Activated CD8-positive, alpha-beta memory T cell treated with anti-CD3 and anti-CD28 coated beads for 48 hours (primary cell): ENCODE measurements around the gene TRAPPC3L.

Source experiments
- DNase-seq, 3 experiments: peaks; one replicate each; pipeline ENCODE4 v3.0.0-alpha.2; 2020; ENCODE audit warnings: low read depth in 2 of 3, low spot score in 2 of 3

The TRAPPC3L gene

DNA sequence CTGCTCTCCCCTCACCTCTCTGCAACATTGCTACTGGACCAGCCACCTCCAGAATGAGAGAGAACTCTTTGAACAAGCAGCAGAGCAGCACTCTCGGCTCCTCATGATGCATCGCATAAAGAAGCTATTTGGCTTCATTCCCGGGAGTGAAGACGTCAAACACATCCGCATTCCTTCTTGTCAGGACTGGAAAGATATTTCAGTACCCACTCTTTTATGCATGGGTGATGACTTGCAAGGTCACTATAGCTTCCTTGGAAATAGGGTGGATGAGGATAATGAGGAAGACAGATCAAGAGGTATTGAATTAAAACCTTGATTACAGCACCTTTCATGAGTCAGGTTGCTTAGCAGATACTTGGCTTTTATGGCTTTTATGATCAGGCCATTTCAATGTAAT lies 12.4 kb upstream of the TRAPPC3L start:
- DNase-seq: no peak

DNA sequence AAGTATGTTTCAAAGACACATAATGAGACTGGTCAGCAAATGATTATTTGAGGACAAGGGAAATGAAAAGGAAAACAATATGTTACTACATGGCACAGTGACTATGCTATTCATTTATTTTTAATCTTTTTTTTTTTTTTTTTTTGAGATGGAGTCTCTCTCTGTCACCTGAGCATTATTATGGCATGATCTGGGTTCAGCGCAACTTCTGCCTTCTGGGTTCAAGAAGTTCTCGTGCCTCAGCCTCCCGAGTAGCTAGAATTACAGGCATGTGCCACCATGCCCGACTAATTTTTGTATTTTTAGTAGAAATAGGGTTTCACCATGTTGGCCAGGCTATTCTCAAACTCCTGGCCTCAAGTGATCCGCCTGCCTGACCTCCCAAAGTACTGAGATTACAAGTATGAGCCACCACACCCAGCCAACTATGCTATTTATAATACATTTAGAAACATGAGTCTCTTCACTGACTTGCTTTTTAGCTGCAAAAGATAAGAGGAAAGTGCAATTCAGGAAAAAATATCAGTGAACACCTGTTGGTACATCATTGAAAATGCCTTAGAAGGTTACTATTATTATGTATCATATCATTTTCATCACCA lies 11.4 kb upstream of the TRAPPC3L start:
- DNase-seq: no peak

DNA sequence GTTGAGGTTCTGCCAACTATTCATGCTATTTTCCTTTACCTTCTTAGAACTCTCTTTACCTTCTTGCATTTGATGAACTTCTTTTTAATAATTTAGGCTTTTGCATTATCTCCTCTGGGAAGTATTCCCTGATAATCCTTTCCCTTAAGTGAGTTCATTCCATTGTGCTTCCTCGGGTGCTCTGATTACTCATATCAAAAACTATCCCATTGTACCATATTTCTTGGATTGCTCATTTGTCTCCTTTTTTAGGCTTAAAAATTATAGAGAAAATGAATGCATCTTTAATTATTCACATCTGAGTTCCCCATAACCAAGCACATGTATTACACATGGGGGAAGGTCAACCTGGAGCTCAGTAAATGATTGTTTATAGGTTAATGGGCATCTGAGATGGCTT lies 10.6 kb upstream of the TRAPPC3L start:
- DNase-seq: no peak

DNA sequence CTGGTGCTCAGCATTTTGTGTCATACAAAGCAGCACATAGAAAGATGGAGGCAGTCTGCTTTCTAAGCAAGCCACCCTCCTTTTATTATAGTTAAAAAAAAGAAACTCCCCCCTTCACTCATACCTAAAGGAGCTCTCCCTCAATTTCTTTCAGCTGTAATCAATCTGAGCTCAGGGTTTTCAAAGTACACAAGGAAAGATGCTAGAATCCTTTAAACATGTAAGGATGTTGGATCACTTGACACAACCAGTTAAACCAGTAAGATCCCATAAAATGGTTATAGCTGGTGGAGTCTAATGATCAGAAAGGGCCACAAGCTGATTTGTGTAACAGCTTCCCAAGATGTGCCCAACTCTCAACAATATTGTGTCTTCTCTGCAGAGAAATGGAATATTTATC lies 8.0 kb upstream of the TRAPPC3L start, which contains the start of gene CALHM4:
CALHM4 (plus strand) TSS at position 301 of the 400 bp plus-strand sequence; CDS start at position 344, 43 bp downstream.
- DNase-seq: no peak

DNA sequence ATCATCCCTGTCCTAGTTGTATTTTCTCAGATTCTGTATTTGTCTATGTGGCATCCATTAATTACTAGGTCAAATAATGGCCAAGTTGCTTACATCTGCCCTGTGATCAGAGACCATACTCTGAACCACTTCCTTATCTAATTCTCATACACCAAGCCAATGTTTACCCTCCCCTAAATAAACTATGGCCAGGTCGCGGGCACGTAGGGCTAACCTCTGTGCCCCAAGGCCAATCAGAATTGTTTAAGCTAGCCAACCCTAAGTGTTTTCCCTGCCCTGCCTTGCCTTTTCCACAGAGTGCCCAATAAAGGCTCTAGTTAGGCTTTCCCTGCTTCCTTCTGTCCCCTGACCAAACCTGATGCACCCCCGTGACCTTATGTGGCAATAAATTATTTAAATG lies 5.3 kb upstream of the TRAPPC3L start:
- DNase-seq: no peak

DNA sequence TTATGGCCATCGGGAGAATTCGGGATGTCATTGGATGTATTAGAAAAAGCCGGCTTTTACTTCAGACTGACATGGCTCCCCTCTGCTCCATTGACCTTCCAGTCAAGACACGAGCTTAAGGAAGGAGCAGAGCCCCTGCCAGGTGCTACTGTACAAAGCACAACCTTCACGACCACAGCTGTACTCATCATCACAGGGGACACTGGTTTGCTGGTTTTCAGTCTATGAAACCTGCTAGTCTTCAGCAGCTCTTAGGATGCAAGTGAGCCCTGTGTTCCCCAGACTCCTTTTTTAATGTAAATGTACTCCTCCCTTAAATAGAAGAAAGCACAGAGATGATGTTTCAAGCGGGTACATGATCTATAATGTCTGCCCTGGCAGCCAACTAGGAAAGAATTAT lies 1.9 kb upstream of the TRAPPC3L start:
- no peak for DNase-seq

DNA sequence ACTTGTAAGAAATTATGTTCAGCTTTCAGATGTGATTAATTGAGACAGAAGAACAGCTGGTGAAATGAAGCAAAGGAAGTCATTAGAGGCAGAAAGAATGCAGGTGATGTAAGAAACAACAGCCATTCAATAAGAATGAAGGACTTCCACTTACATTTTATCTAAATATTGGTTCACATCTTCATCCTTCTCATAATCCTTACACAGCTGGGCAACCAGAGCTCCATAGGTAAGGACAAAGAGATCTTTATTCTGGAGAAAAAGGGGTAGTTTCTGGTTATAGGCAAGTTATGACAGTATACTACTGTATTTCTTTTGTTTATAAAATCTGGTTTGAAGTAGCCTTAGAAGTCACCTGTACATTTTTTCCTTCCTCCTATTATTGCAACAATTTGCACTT lies 2.3 kb downstream of the TRAPPC3L start:
- no peak for DNase-seq

DNA sequence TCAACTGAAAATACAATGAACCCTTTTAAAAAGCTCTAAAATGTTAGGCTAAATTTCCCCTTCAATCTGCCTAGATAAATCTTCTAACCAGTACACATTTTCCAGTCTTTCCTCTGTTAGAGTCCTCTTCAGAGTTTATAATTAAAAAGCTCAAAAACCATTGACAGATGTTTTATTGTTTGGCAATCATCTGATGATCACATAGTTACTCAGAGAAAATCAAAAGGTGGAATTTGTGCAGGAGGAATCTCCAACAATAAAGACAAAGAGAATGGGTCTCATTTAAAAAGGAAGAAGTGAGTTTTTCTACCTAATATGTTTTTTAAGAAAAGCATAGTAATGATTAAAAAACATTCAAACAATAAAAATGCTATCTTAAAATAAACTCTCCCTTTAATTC lies 3.1 kb downstream of the TRAPPC3L start:
- DNase-seq: no peak

DNA sequence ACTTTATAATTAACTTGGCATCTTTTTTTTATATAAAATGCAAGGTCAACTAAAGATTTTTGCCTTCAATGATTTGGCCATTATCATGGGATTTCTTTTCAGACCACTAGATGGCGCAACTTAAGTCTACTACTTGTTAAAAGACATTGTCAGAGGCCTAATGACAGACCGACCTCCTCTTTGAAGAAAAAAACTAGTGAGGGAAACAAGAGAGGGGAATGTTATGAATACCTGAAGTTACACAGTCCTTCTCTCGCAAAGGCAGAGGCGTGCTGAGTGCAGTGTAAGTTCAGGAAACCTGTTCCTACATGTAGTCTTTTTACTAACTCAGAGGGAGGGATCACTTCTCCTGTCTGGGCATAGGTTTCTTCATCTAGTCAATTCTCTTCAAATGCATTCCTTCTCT lies 9.3 kb downstream of the TRAPPC3L start:
- DNase-seq: no peak

DNA sequence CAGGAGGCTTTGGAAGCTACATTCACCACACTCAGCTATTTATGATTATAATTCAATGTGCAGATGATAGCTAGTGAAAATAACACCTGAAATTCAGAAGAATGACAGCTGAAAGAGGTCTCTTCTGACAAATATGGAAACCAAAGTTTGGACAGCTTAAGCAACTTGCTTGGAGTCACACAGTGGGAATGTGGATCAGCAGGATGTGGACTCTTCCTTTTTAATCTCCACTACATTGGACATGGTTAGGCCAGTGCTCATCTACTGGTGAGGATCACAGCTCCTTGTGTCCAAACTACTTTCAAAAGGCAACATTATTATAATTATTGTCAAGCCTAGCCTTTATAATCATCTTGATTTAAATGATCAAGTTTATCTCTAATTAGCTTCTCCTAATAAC lies 10.4 kb downstream of the TRAPPC3L start:
- no peak for DNase-seq

DNA sequence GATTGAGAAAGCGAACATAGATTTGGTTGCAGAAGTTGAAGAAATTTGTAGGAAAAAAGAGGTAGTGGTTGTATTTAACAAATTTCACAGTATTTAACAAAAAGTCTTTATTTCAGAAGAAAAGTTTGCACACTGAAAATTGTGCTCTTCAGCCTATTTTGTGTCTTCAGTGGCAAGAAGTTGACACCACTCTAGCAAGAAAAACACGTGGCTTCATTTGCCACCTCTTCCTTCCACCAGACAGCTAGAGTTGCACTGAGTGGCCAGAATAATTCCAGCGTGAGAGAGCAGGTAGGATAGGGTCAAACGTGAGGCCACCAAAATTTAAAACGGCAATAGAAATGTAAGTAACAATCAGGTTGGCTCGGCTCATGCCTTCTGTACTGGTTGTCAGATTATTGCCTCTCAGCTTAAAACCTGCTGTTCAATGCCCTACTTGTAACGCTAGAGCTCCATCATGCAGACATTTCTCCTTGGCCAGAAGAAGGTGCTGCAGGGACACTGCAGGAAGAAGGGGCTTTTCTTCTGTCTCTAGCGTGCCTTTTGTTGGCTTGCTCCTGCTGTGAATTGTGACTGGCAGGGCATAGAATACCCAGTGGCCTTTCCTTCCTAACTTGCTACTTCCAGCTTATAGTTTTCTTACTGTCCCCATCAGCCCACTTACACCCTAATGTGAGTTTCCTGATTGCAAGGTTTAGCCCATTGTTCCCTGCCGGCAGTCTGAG lies 12.1 kb downstream of the TRAPPC3L start:
- DNase-seq: no peak

DNA sequence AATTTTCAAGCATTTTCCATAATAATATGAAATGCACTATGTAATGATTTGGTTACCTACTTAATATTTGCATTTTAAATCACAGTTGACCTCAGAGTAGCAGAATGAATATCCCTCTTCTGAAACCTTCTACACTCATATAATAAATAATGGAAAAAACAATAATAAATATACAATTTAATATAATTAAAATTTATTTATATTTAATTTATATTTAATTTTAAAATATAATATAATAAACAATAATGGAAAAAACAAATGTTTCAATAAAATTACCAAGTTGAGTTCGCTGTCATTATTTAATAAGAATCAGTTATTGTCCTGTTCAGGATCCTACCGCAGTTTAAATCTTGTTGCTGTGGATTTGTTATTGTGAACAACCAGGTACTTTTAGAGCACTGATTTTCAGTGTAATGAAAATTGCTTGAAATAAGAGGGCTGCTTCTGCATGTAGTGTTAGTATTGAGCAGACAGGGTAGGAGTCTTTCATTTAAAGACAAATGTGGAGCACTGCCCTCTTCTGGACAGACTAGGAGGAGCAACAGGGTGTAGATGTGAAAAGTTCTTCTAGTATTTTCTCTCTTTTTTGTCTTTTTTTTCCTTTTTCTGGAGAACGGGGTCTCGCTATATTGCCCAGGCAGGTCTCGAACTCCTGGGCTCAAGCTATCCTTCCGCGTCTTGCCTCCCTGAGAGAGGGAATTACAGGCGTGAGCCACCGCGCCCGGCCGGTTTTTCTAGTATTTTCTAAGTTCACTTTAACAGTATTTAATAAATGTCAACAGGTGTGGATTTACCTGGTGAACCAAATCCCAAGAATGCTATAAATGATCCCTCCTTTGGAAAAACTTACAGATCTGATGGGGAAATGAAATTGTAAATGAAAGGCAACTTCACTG lies 13.6 kb downstream of the TRAPPC3L start:
- DNase-seq: peak in 1 of 3 experiments; percentile 22

DNA sequence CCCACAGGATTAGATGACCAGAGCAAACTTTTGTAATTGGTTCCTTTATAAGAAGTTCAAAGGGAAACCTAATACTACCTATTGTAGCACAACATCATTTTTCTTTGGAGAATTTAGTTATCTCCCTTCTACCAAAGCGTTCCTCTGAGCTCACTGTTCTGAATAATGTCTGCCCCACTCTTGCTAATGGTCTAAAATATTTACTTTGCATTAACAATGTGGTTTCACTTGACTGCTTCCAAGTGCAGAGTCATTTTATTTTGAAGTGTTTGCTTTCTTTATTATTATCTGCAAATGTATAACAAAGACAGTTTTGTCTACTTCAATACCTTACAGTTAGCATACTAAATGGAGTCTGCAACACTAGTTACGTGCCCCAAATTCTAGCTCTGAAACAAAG lies 15.0 kb downstream of the TRAPPC3L start:
- no peak for DNase-seq

DNA sequence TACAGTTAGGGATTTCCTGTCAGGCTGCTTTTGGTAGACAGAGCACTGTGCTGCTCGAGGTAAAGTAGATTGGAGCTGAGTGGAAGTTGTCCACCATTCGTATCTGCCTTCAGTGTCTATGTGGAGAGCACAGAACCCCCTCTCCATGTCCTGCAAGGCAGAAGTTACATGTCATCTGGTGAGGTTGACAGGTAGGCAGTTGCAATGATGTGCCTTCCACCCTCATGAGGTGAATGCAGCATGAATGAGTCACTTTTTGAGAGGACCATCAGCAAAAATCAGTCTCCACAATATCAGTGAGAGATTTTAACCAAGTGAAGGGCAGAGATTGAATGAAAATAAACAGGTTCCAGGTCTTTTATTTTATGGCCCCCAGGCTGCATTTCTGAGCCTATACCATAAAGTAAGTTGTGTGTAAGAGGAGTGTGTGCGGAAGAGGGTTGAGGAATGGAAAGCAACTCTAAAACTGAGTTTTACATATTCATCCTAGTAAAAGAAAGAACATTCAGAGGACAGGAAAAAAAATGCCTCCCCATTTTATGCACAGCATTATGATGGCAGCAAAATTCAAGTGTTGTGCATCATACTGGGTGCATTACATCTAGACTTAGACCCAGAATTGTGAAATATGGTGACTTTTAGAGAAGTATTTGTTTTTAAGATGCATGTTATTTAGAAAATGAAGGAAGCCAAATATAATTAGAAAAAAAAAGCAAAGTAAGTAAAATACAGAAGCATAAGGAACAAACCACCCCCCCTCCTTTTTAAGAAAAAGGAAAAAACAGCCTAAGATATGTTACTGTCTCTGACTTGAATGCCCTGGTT lies 15.8 kb downstream of the TRAPPC3L start:
- DNase-seq: no peak

DNA sequence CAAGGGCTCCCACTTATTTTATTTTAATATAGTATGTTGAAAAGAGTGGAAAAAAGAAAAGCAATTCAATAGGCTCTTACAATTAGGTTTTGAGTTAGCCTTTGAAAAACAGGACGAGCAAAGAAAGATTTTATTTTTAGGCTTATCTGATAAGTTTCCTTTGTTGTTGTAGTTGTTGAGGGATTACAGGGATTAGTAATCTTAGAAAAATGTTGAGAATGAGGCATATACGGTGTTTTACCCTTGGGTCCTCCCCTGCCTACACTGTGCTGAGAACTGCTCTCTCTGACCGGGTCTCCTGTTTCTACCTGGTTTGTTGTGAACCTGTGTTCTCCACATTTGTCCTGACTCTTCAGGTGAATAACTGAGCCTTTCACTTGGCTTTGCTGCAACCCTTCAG lies 16.7 kb downstream of the TRAPPC3L start:
- no peak for DNase-seq

DNA sequence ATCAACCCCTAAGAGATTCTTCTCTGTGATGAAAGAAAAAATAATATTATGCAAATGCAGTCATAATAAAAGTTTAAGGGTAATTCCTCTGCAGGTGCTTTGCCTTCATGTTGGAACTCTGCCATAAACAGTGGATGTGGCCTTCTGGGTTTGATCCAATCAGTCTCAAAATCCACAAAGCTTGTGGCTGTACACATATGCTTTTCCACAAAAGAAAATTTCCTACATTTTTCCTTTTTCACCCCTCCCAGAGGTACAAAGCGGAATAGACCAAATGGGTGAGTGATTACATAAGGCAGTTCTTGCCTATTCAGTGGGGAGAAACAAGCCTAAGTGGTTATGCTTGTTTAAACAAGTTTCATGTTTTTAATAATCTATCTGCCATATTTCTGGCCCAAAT lies 17.4 kb downstream of the TRAPPC3L start:
- no peak for DNase-seq

DNA sequence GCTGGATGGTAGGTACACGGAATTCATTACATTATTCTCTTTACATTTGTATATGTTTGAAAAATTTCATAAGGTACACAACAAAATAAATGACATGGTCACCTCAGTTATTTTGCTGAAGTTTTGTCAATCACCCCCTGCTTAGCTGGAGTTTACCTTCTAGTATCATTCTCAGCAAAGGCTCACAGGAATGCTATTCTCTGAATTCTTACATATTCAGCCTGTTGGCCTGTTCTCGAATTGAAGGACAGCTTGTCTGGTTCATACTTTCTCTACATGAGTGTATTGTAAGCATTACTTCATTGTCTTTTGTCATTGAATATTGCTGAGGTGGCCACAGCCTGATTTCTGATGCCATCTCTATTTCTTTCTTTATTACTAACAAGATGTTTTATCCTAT lies 21.2 kb downstream of the TRAPPC3L start:
- no peak for DNase-seq

DNA sequence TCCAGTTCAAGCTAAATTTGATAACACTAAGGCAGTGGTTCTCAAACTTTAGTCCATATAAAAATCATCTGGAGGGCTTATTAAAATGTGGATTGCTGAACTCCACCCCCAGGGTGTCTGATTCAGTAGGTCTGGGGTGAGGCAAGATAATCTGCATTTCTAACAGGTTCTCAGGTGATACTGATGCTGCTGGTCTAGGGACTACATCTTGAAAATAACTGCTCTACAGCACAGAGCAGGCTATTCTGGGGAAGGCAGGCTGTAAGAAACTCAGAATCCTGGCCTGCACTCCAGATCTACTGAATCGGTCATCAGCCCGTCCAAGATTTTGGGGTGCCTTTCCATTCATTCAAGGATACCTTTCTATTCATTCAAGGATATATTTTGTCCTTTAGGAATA lies 22.6 kb downstream of the TRAPPC3L start:
- DNase-seq: no peak

DNA sequence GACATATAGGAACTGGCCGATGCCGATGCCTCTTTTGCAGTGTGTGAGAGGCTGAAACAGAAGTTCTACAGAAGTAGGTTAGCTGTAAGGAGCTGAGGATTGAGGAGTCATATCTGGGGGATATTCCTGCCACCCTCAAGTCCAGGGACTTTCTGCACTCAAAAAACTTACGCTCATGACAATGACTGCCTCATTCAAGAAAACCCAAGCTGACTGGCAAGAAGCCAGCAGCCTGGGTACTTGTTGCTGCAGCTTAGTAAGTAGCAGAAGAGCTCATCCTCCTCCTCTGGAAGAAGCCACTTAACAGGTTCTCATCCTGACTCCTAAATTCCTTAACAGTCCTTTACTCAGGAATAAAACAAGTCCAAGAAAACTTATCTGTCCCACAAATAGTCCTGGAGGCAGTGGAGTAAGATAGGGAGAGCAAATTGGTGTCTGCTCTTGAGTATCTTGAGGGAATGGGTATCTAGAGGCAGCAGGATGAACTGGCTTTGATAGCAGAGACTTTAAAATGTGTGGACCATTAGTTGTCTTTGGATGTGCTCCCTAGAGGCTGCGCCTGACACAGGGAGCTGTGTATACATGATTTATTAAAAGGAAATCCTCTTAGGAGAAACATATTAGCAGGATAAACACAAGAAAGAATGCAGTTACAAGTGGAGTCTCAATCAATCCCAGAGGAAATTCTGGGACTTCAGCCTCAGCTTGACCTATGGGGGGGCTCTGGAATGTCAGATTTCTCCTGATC lies 26.7 kb downstream of the TRAPPC3L start:
- DNase-seq: no peak

DNA sequence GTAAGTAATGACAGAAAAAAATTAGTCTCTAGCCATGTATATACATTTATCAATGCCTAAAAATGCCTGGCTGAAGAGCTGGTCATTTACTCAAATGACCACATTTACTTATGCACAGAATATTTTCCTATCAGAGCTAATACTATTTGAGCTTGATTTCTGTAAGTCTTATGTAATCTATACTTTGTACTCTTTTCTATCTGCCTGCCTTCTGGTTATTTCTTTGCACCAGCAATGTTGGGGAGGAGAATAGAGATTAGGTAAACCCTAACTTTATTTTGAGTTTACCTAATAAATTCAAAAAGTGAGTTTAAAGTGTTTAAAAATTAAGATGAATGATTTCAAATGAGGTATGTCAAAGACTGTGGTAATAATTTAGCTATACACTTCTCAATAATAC lies 30.3 kb downstream of the TRAPPC3L start:
- no peak for DNase-seq
